H9 (cell line): Measurements from ENCODE around the gene CD19. TPM values are rescaled to one million over a fixed set of nuclear protein-coding genes. Genes with fewer than 3 reads are reported as not detected.

ENCODE experiments used
- DNase-seq: peaks from one replicate; pipeline ENCODE4 v3.0.0-alpha.2; 2017
- H2AFZ ChIP-seq: one replicate; pipeline ENCODE4 v1.6.1; 2013; ENCODE audit warnings: mild to moderate bottlenecking, low read length, control low read depth, moderate library complexity
- H2AK5ac ChIP-seq: 2 replicates; pipeline ENCODE4 v1.6.1; 2013; ENCODE audit warnings: low read length, control low read depth, mixed read lengths; ENCODE audit not compliant: insufficient read length
- H2BK120ac ChIP-seq: one replicate; pipeline ENCODE4 v1.6.1; 2013; ENCODE audit warnings: low read depth, mild to moderate bottlenecking, low read length, control low read depth, inconsistent platforms; ENCODE audit not compliant: poor library complexity, severe bottlenecking
- H2BK12ac ChIP-seq: 2 replicates; pipeline ENCODE4 v1.6.1; 2013; ENCODE audit warnings: low read length, control low read depth, mixed read lengths, low read depth; ENCODE audit not compliant: insufficient read length
- H2BK15ac ChIP-seq: 2 replicates; pipeline ENCODE4 v1.6.1; 2013; ENCODE audit warnings: low read depth, low read length, control low read depth
- H2BK20ac ChIP-seq: one replicate; pipeline ENCODE4 v1.6.1; 2013; ENCODE audit warnings: low read depth, mild to moderate bottlenecking, low read length, control low read depth, inconsistent platforms; ENCODE audit not compliant: poor library complexity, severe bottlenecking
- H2BK5ac ChIP-seq: 2 replicates; pipeline ENCODE4 v1.6.1; 2013; ENCODE audit warnings: low read length, control low read depth, mixed read lengths; ENCODE audit not compliant: insufficient read length
- H3K14ac ChIP-seq: 2 replicates; pipeline ENCODE4 v1.6.1; 2013; ENCODE audit warnings: low read length, control low read depth; ENCODE audit not compliant: insufficient read depth
- H3K18ac ChIP-seq: 2 replicates; pipeline ENCODE4 v1.6.1; 2013; ENCODE audit warnings: low read depth, mild to moderate bottlenecking, mixed read lengths, low read length, control low read depth; ENCODE audit not compliant: insufficient read length
- H3K23ac ChIP-seq: 2 replicates; pipeline ENCODE4 v1.6.1; 2013; ENCODE audit warnings: low read length, control low read depth, mixed read lengths, low read depth; ENCODE audit not compliant: insufficient read length
- H3K23me2 ChIP-seq: 2 replicates; pipeline ENCODE4 v1.6.1; 2013; ENCODE audit warnings: low read depth, mild to moderate bottlenecking, mixed read lengths, low read length, control low read depth; ENCODE audit not compliant: insufficient read length, poor library complexity, severe bottlenecking
- H3K27ac ChIP-seq: 2 replicates; pipeline ENCODE4 v1.5.1; 2013; ENCODE audit warnings: low read length, control low read depth, mixed read lengths, low read depth; ENCODE audit not compliant: insufficient read length
- H3K27me3 ChIP-seq: 2 replicates; pipeline ENCODE4 v1.6.1; 2013; ENCODE audit warnings: low read length, control low read depth, inconsistent platforms; ENCODE audit not compliant: insufficient read depth
- H3K4ac ChIP-seq: 2 replicates; pipeline ENCODE4 v1.6.1; 2013; ENCODE audit warnings: low read depth, mild to moderate bottlenecking, control low read depth, inconsistent platforms, low read length, moderate library complexity
- H3K4me1 ChIP-seq: 2 replicates; pipeline ENCODE4 v1.6.1; 2013; ENCODE audit warnings: low read length, control low read depth, inconsistent platforms; ENCODE audit not compliant: insufficient read depth
- H3K4me2 ChIP-seq: 2 replicates; pipeline ENCODE4 v1.6.1; 2013; ENCODE audit warnings: low read length, control low read depth, mixed read lengths; ENCODE audit not compliant: insufficient read length, insufficient read depth
- H3K56ac ChIP-seq: 2 replicates; pipeline ENCODE4 v1.6.1; 2013; ENCODE audit warnings: low read depth, mild to moderate bottlenecking, mixed read lengths, low read length, control low read depth; ENCODE audit not compliant: insufficient read length
- H3K79me1 ChIP-seq: 2 replicates; pipeline ENCODE4 v1.6.1; 2013; ENCODE audit warnings: low read depth, mild to moderate bottlenecking, moderate library complexity, low read length, control low read depth, inconsistent platforms; ENCODE audit not compliant: insufficient read depth, poor library complexity, severe bottlenecking
- H3K79me2 ChIP-seq: 2 replicates; pipeline ENCODE4 v1.6.1; 2013; ENCODE audit warnings: low read length, control low read depth, inconsistent platforms; ENCODE audit not compliant: insufficient read depth
- H3K9ac ChIP-seq: 2 replicates; pipeline ENCODE4 v1.6.1; 2013; ENCODE audit warnings: low read length, control low read depth, mixed read lengths; ENCODE audit not compliant: insufficient read length; ENCODE audit errors: extremely low read depth
- H3K9me3 ChIP-seq: one replicate; pipeline ENCODE4 v1.6.1; 2013; ENCODE audit warnings: low read depth, low read length, inconsistent platforms; ENCODE audit not compliant: control insufficient read depth
- H3T11ph ChIP-seq: one replicate; pipeline ENCODE4 v1.6.1; 2013; ENCODE audit warnings: mild to moderate bottlenecking, low read length, control low read depth, inconsistent platforms
- H4K20me1 ChIP-seq: one replicate; pipeline ENCODE4 v1.6.1; 2013; ENCODE audit not compliant: control insufficient read depth, insufficient read length, insufficient read depth
- H4K5ac ChIP-seq: 2 replicates; pipeline ENCODE4 v1.6.1; 2013; ENCODE audit warnings: low read depth, mild to moderate bottlenecking, mixed read lengths, low read length, control low read depth; ENCODE audit not compliant: insufficient read length
- H4K8ac ChIP-seq: replicated peaks from 2 replicates; pipeline ENCODE4 v1.6.1; 2013; ENCODE audit warnings: low read length, control low read depth, mixed read lengths, low read depth; ENCODE audit not compliant: insufficient read length
- H4K91ac ChIP-seq: 2 replicates; pipeline ENCODE4 v1.6.1; 2013; ENCODE audit warnings: low read depth, mild to moderate bottlenecking, moderate library complexity, mixed read lengths, low read length, control low read depth; ENCODE audit not compliant: insufficient read length
- H3K27ac Mint-ChIP-seq, 3 experiments: 2 replicates in 2 of 3; 3 replicates in 1 of 3; pipeline ENCODE4 v1.8.0; 2020 to 2021; ENCODE audit warnings: mixed read lengths in 3 of 3, mild to moderate bottlenecking in 1 of 3, moderate library complexity in 1 of 3
- H3K27me3 Mint-ChIP-seq: 2 replicates; pipeline ENCODE4 v1.8.0; 2021; ENCODE audit warnings: low read depth, mild to moderate bottlenecking, moderate library complexity, mixed read lengths
- H3K36me3 Mint-ChIP-seq, 3 experiments: 2 replicates in 2 of 3; 3 replicates in 1 of 3; pipeline ENCODE4 v1.8.0; 2020 to 2021; ENCODE audit warnings: low read depth in 3 of 3, mixed read lengths in 3 of 3; ENCODE audit not compliant: insufficient read depth in 1 of 3
- H3K4me1 Mint-ChIP-seq, 2 experiments: 2 replicates each; pipeline ENCODE4 v1.8.0; 2020; ENCODE audit warnings: mixed read lengths in 2 of 2
- H3K4me3 Mint-ChIP-seq, 2 experiments: 2 replicates in 1 of 2; 3 replicates in 1 of 2; pipeline ENCODE4 v1.8.0; 2020 to 2021; ENCODE audit warnings: mild to moderate bottlenecking in 2 of 2, mixed read lengths in 2 of 2, moderate library complexity in 1 of 2
- H3K9me3 Mint-ChIP-seq, 2 experiments: 2 replicates in 1 of 2; 3 replicates in 1 of 2; pipeline ENCODE4 v1.8.0; 2020; ENCODE audit warnings: mild to moderate bottlenecking in 2 of 2, mixed read lengths in 2 of 2, moderate library complexity in 1 of 2
- CTCF ChIP-seq: fragments of 200-600 bp; sonication (generic); conservative IDR thresholded peaks from 3 replicates; pipeline ENCODE4 v1.8.0; 2021; ENCODE audit warnings: antibody characterized with exemption, mild to moderate bottlenecking
- WGBS: extraction: QIAGEN DNeasy Blood & Tissue Kit; methylation state at CpG from one replicate; pipeline ENCODE4 v1.1.7; 2013; ENCODE audit warnings: missing lambda C conversion rate, low lambda C conversion rate, mixed read lengths; ENCODE audit not compliant: insufficient read length; ENCODE audit errors: extremely low coverage; 5-methylcytosine and 5-hydroxymethylcytosine counted together
- total RNA-seq: library from RNA; stranded (reverse); gene quantifications from 2 replicates; pipeline ENCODE4 v1.2.1, GENCODE V29; 2021

Gene CD19
- total RNA-seq, 1 experiment from 2014 or later = 0.50 TPM

GRCh38 chr16:28946681-28947080 is 14.9 kb downstream of the CD19 start:
- no peaks in the 10 kb centered on the region; a peak in 2 of 5 replicates for H3K9me3 Mint-ChIP-seq

More at GRCh38 chr16:28946681-28947080, 14.9 kb downstream of the CD19 start:
- no peaks in the 10 kb centered on the region; the same call in 1 of the 2 replicates for H3K4me1 ChIP-seq
- H3K23ac ChIP-seq = no peak overlapping the region
- no peaks in the 10 kb centered on the region for H3K79me1 ChIP-seq
- no peak overlapping the region for H3K27ac ChIP-seq
- no peak overlapping the region for H3K4ac ChIP-seq
- H2AFZ ChIP-seq = no peak overlapping the region
- H2BK120ac ChIP-seq = no peak overlapping the region
- no peak overlapping the region for H2AK5ac ChIP-seq
- no peak overlapping the region for H4K8ac ChIP-seq
- no peak for DNase-seq
- H3K18ac ChIP-seq = no peak overlapping the region
- H3K9ac ChIP-seq = no peak overlapping the region
- no peak overlapping the region for H2BK5ac ChIP-seq
- peaks cover 5% of the 10 kb centered on the region; the same call in 1 of the 2 replicates for H3K79me2 ChIP-seq
- H2BK20ac ChIP-seq = no peak overlapping the region
- H2BK12ac ChIP-seq = no peak overlapping the region
- H3K23me2 ChIP-seq = peaks cover 8% of the 10 kb centered on the region
- Mint-ChIP-seq H3K27me3 (peaks cover 7% of the 10 kb centered on the region), H3K27ac (no peak overlapping the region), H3K36me3 (peaks cover 4 to 5% (median 4%) of the 10 kb centered on the region in 3 experiments; a peak in 5 of 7 replicates), H3K4me1 (peaks cover 9% of the 10 kb centered on the region in 2 experiments), H3K4me3 (no peak overlapping the region)
- TF ChIP-seq CTCF = no peak
- no peaks in the 10 kb centered on the region for H4K20me1 ChIP-seq
- no peak overlapping the region for H3T11ph ChIP-seq
- H4K91ac ChIP-seq = no peak overlapping the region
- WGBS = no CpG with 5 or more reads among the region's 4 CpGs
- no peaks in the 10 kb centered on the region for H3K27me3 ChIP-seq
- no peak overlapping the region for H4K5ac ChIP-seq
- no peak overlapping the region for H2BK15ac ChIP-seq
- no peaks in the 10 kb centered on the region for H3K9me3 ChIP-seq
- H3K14ac ChIP-seq = no peak overlapping the region
- no peak overlapping the region for H3K56ac ChIP-seq
- H3K4me2 ChIP-seq = no peak overlapping the region
